ENCODE data around the gene SPATA45.

SPATA45 gene

DNA sequence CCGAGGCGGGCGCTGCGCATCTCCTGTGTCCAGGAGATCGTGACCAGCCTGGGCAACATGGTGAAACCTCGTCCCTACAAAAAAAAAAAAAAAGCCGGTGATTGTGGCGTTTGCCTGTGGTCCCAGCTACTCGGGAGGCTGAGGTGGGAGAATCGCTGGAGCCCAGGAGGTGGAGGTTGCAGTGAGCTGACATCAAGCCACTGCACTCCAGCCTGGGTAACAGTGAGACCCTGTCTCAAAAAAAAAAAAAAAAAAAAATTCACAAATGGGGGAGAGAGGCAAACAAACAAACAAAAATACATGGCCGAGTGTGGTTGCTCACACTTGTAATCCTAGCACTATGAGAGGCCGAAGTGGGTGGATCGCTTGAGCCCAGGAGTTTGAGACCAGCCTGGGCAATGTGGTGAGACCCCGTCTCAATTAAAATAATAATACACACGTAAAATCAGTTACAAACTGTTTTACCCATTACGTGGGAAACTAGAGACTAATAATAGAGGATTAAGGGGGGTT is 55.0 kb downstream of the SPATA45 start (continued):
- TF ChIP-seq HOXC10 (CRISPR knock-in tag; IDR thresholded peaks at IDR 0.05) (no peak), ZNF670 (tag by site-specific recombination; IDR thresholded peaks at IDR 0.05; ENCODE audit: low read depth) (no peak)

DNA sequence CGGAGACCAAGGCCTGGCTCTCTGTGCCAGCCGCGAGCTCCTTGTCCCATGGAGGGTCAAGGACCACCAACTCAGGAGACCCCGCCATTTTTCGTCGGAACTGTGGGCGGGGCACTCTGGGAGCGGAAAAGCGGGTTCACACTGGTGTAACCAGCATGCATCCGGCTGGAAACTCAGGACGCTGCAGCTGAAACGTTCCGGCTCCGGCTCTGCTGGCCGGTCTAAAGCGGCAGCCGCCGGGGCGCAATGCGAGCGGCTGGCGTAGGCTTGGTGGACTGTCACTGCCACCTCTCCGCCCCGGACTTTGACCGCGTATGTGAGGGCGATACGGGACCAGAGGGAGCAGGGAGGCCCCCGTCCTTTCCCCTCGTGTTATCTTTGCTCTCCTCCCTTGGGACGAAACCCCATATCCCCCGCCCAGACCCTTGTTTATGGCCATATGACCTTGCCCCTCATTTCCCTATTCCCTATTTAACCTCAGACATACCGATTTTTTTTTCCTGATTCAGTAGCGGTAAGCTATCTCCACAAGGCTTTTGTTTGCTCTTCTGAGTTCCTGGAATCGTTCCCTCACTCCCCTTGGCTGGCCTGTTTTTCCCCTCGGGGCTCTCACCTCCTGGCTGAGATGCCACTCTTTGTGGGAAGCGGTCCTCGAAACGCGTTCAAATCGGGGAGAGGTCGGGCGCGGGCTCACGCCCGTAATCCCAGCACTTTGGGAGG is 55.6 kb downstream of the SPATA45 start, which contains the start of the genes NSL1 and TATDN3:
Gene NSL1, minus strand, starts transcription at position 102 of the 720 bp plus-strand sequence. Its CDS starts 14 bp downstream, at position 88.
Gene TATDN3, plus strand, starts transcription at position 219 of the 720 bp plus-strand sequence. Its CDS starts 28 bp downstream, at position 247.
- CTCF ChIA-PET: interaction anchor here (0.6 to 1.7 kb wide), 7 partner anchors 10 to 1268 kb away, joined by 3 to 7 read pairs (median 5); no protein-coding TSS in a partner anchor
- no peak for TF ChIP-seq ZNF169 (tag by site-specific recombination; IDR thresholded peaks at IDR 0.05)
- TF ChIP-seq, protein P1, sequence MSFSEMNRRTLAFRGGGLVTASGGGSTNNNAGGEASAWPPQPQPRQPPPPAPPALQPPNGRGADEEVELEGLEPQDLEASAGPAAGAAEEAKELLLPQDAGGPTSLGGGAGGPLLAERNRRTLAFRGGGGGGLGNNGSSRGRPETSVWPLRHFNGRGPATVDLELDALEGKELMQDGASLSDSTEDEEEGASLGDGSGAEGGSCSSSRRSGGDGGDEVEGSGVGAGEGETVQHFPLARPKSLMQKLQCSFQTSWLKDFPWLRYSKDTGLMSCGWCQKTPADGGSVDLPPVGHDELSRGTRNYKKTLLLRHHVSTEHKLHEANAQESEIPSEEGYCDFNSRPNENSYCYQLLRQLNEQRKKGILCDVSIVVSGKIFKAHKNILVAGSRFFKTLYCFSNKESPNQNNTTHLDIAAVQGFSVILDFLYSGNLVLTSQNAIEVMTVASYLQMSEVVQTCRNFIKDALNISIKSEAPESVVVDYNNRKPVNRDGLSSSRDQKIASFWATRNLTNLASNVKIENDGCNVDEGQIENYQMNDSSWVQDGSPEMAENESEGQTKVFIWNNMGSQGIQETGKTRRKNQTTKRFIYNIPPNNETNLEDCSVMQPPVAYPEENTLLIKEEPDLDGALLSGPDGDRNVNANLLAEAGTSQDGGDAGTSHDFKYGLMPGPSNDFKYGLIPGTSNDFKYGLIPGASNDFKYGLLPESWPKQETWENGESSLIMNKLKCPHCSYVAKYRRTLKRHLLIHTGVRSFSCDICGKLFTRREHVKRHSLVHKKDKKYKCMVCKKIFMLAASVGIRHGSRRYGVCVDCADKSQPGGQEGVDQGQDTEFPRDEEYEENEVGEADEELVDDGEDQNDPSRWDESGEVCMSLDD (tag by site-specific recombination; IDR thresholded peaks at IDR 0.05): peak; percentile 94
- 0 out of 2 replicates have a peak, but pooled peaks have one; percentile 27 for TF ChIP-seq HOXC10 (CRISPR knock-in tag; IDR thresholded peaks at IDR 0.05)
- 0 out of 2 replicates have a peak, but pooled peaks have one; percentile 18 for TF ChIP-seq ZIC2 (tag by site-specific recombination; IDR thresholded peaks at IDR 0.05)
- TF ChIP-seq PRDM1 (tag by site-specific recombination; IDR thresholded peaks at IDR 0.05): no peak
- 0 out of 2 replicates have a peak, but pooled peaks have one; percentile 4 for TF ChIP-seq ZNF585B (tag by site-specific recombination; IDR thresholded peaks at IDR 0.05)
- TF ChIP-seq, protein P2, sequence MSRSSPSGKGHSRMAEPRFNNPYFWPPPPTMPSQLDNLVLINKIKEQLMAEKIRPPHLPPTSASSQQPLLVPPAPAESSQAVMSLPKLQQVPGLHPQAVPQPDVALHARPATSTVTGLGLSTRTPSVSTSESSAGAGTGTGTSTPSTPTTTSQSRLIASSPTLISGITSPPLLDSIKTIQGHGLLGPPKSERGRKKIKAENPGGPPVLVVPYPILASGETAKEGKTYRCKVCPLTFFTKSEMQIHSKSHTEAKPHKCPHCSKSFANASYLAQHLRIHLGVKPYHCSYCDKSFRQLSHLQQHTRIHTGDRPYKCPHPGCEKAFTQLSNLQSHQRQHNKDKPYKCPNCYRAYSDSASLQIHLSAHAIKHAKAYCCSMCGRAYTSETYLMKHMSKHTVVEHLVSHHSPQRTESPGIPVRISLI (tag by site-specific recombination; IDR thresholded peaks at IDR 0.05): no peak
- TF ChIP-seq ZNF529 (tag by site-specific recombination; IDR thresholded peaks at IDR 0.05; ENCODE audit: insufficient replicate concordance): no peak
- TF ChIP-seq GLI4 (tag by site-specific recombination; IDR thresholded peaks at IDR 0.05): peak; percentile 96; the same call in 1 of the 2 replicates
- no peak for TF ChIP-seq ZNF214 (tag by site-specific recombination; IDR thresholded peaks at IDR 0.05; ENCODE audit: borderline replicate concordance)
- no peak for TF ChIP-seq ZNF423 (tag by site-specific recombination; IDR thresholded peaks at IDR 0.05)
- TF ChIP-seq ZFHX2 (tag by site-specific recombination; conservative IDR thresholded peaks at IDR 0.05): peak; percentile 90
- TF ChIP-seq ZNF23 (tag by site-specific recombination; IDR thresholded peaks at IDR 0.05; ENCODE audit: borderline replicate concordance): no peak
- TF ChIP-seq, protein P3, sequence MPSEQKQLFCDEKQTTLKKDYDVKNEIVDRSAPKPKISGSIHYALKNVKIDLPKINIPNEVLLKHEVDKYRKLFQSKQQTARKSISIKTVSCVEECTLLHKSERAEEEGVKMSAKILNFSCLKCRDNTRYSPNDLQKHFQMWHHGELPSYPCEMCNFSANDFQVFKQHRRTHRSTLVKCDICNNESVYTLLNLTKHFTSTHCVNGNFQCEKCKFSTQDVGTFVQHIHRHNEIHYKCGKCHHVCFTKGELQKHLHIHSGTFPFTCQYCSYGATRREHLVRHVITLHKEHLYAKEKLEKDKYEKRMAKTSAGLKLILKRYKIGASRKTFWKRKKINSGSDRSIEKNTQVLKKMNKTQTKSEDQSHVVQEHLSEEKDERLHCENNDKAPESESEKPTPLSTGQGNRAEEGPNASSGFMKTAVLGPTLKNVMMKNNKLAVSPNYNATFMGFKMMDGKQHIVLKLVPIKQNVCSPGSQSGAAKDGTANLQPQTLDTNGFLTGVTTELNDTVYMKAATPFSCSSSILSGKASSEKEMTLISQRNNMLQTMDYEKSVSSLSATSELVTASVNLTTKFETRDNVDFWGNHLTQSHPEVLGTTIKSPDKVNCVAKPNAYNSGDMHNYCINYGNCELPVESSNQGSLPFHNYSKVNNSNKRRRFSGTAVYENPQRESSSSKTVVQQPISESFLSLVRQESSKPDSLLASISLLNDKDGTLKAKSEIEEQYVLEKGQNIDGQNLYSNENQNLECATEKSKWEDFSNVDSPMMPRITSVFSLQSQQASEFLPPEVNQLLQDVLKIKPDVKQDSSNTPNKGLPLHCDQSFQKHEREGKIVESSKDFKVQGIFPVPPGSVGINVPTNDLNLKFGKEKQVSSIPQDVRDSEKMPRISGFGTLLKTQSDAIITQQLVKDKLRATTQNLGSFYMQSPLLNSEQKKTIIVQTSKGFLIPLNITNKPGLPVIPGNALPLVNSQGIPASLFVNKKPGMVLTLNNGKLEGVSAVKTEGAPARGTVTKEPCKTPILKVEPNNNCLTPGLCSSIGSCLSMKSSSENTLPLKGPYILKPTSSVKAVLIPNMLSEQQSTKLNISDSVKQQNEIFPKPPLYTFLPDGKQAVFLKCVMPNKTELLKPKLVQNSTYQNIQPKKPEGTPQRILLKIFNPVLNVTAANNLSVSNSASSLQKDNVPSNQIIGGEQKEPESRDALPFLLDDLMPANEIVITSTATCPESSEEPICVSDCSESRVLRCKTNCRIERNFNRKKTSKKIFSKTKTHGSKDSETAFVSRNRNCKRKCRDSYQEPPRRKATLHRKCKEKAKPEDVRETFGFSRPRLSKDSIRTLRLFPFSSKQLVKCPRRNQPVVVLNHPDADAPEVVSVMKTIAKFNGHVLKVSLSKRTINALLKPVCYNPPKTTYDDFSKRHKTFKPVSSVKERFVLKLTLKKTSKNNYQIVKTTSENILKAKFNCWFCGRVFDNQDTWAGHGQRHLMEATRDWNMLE (tag by site-specific recombination; conservative IDR thresholded peaks at IDR 0.05; ENCODE audit: low read depth): peak; percentile 72
- peak; percentile 99 for TF ChIP-seq ZNF391 (tag by site-specific recombination; IDR thresholded peaks at IDR 0.05; ENCODE audit: borderline replicate concordance, low read depth)
- TF ChIP-seq ZNF202 (tag by site-specific recombination; IDR thresholded peaks at IDR 0.05; ENCODE audit: borderline replicate concordance): no peak
- TF ChIP-seq ZNF514 (tag by site-specific recombination; IDR thresholded peaks at IDR 0.05): no peak
- peak; percentile 94 for TF ChIP-seq ZBTB17 (tag by site-specific recombination; IDR thresholded peaks at IDR 0.05)
- TF ChIP-seq ZNF404 (tag by site-specific recombination; IDR thresholded peaks at IDR 0.05): no peak
- TF ChIP-seq ZNF677 (tag by site-specific recombination; IDR thresholded peaks at IDR 0.05): no peak
- TF ChIP-seq ZNF830 (tag by site-specific recombination; IDR thresholded peaks at IDR 0.05; ENCODE audit: low read depth): no peak
- peak; percentile 98 for TF ChIP-seq ZSCAN30 (tag by site-specific recombination; IDR thresholded peaks at IDR 0.05)
- no peak for TF ChIP-seq ZFP3 (tag by site-specific recombination; IDR thresholded peaks at IDR 0.05; ENCODE audit: low read depth)
- TF ChIP-seq ZNF626 (tag by site-specific recombination; IDR thresholded peaks at IDR 0.05): no peak
- TF ChIP-seq ZNF19 (tag by site-specific recombination; IDR thresholded peaks at IDR 0.05; ENCODE audit: low read depth): no peak
- peak; percentile 99 for TF ChIP-seq ZNF501 (tag by site-specific recombination; IDR thresholded peaks at IDR 0.05)
- TF ChIP-seq OVOL3 (tag by site-specific recombination; IDR thresholded peaks at IDR 0.05): peak; percentile 98

More for the DNA sequence above, 55.6 kb downstream of the SPATA45 start, which contains the start of the genes NSL1 and TATDN3:
- Histone ChIP-seq H3K36me3 (ENCODE audit: control insufficient read depth in 2 of 2, insufficient read depth in 1 of 2, low read length in 2 of 2) (peaks cover 13 to 14% of the 10 kb centered on the region in 2 experiments; a peak in 2 of 3 replicates), H3K4me3 (ENCODE audit: low read depth, low read length) (peak within 1 kb of the TSS; percentile 100), H3K4me1 (ENCODE audit: control insufficient read depth, insufficient read depth, low read length) (no peaks in the 10 kb centered on the region), H3K9me3 (ENCODE audit: control insufficient read depth, insufficient read depth, low read depth, low read length) (no peaks in the 10 kb centered on the region), H3K27ac (ENCODE audit: extremely low read depth, low read depth, low read length) (peak within 1 kb of the TSS; percentile 55)
- POLR2A ChIA-PET: interaction anchor here (0.7 to 2.0 kb wide), 9 partner anchors 10 to 184 kb away, joined by 3 to 14 read pairs (median 7); partner anchors contain the start of genes ATF3 and FLVCR1
